ENCODE measurements around the gene TOP2B.
A peak's percentile ranks its signal among the peaks of the same experiment; 100 is the strongest.

Gene TOP2B

DNA sequence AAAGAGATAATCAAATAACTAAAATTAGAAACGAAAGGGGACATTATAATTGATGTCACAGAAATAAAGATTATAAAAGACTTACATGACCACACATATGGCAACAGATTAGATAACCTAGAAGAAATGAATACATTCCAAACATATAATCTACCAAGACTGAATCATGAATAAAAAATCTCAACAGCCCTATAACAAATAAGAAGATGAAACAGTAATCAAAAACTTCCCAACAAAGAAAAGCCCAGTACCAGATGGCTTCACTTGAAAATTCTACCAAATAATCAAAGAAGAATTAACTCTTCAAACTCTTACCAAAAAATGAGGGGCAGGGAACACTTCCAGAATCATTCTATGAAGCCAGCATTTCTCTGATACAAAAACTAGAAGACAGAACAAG, 11.8 kb downstream of the TOP2B start:
- TF ChIP-seq, protein P1, sequence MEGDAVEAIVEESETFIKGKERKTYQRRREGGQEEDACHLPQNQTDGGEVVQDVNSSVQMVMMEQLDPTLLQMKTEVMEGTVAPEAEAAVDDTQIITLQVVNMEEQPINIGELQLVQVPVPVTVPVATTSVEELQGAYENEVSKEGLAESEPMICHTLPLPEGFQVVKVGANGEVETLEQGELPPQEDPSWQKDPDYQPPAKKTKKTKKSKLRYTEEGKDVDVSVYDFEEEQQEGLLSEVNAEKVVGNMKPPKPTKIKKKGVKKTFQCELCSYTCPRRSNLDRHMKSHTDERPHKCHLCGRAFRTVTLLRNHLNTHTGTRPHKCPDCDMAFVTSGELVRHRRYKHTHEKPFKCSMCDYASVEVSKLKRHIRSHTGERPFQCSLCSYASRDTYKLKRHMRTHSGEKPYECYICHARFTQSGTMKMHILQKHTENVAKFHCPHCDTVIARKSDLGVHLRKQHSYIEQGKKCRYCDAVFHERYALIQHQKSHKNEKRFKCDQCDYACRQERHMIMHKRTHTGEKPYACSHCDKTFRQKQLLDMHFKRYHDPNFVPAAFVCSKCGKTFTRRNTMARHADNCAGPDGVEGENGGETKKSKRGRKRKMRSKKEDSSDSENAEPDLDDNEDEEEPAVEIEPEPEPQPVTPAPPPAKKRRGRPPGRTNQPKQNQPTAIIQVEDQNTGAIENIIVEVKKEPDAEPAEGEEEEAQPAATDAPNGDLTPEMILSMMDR (IDR thresholded peaks at IDR 0.05; ENCODE audit: insufficient read depth, low read depth, low read length, missing control alignments): no peak
- no peak overlapping the region for H3K4me3 ChIP-seq (ENCODE audit: low read length)
- DNase-seq (ENCODE audit: low read depth): no peak

DNA sequence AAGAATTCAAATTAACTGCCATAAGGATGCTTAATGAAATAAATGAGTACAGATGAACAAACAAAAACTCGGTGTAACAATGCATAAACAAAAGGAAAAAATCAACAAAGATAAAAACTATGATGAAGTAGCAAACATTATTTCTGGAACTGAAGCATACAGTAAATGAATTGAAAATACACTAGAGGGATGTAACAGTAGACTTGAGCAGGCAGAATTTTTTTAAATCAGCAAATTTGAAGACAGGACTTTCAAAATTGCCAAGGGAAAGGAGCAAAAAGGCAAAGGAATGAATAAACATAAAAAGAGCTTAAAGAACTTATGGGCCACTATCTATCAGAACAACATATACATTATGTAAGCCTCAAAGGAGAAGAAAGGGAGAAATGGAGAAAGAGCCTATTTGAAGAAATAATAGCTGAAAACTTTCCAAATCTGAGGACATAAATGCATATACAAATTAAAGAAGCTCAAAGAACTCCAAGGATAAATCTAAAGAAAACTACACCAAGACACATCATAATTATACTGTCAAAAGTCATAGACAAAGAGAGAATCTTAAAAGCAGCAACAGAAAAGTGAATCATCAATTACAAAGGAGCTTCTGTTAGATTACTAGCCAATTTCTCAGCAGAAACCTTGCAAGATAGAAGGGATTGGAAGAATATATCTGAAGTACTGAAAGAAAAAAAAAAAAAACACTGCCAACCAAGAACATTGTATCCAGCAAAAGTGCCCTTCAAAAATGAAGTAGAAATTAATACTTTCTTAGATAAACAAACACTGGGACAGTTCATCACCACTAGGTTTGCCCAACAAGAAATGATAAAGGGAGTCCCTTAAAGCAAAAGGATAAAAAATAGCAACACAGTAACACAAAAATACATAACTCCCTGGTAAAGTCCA, 15.5 kb downstream of the TOP2B start:
- no peak for DNase-seq (ENCODE audit: low read depth)
- no peak overlapping the region for H3K4me3 ChIP-seq (ENCODE audit: low read length)
- TF ChIP-seq, protein P1 (IDR thresholded peaks at IDR 0.05; ENCODE audit: insufficient read depth, low read depth, low read length, missing control alignments): no peak

DNA sequence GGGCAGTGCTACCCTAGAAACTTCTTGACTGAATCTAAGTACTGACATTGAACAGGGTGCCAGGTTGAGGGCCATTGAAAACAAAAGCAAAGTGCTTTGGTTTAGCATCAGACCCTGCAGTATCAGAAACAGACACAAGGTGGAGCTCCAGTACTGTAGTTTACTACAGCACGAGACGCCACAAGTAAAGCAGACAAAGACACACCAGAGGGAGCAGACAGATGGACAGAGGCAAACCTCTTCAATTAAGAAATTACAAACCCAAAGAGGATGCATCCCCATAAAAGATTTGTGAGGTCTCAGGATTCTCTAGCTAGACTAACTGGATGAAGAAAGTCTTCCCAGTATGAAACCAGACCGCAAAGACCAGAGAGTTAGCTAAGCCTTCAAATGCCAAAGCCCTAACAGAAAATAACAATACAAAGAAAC, 16.6 kb downstream of the TOP2B start:
- peak; percentile 81 for DNase-seq (ENCODE audit: low read depth)
- TF ChIP-seq, protein P1 (IDR thresholded peaks at IDR 0.05; ENCODE audit: insufficient read depth, low read depth, low read length, missing control alignments): peak; percentile 96
- no peak overlapping the region for H3K4me3 ChIP-seq (ENCODE audit: low read length)

DNA sequence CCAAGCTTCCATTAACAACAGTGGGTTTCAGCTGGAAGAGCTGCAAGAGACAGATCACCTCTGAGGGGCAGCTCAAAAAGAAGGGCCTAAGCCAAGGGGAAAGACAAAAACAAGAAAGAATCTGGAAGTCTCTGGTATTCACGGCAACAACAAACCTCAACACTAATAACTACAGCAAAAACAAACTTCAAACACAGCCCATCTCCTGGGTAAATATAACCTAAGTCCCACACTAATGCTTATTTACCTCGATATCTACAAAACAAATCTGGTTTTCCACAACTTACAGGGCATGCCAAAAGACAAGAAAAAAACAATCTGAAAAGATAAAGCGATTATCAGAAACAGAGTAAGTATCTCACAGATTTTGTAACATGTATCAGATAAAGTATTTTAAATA, 29.7 kb downstream of the TOP2B start:
- no peak for DNase-seq (ENCODE audit: low read depth)
- no peak overlapping the region for H3K4me3 ChIP-seq (ENCODE audit: low read length)
- TF ChIP-seq, protein P1 (IDR thresholded peaks at IDR 0.05; ENCODE audit: insufficient read depth, low read depth, low read length, missing control alignments): no peak

DNA sequence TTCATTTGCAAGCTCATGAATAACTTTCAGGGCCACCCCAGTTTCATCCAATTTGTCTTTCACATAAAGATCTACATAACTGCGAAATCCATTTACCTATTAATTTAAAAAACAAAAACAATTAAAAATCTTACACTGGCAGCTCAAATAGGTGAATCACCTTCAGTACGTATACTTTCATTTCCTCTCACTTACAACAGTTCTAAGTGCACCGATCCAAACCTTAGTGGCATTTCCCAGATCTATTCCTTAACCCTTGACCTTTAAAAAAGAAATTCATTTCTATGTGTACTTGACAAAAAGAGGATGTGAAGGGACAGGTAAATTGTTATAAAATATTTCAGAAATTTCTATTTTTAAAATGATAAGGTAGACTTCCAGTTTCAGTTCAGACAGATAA, 30.8 kb downstream of the TOP2B start:
- H3K4me3 ChIP-seq (ENCODE audit: low read length): no peak overlapping the region
- TF ChIP-seq, protein P1 (IDR thresholded peaks at IDR 0.05; ENCODE audit: insufficient read depth, low read depth, low read length, missing control alignments): no peak
- DNase-seq (ENCODE audit: low read depth): no peak

DNA sequence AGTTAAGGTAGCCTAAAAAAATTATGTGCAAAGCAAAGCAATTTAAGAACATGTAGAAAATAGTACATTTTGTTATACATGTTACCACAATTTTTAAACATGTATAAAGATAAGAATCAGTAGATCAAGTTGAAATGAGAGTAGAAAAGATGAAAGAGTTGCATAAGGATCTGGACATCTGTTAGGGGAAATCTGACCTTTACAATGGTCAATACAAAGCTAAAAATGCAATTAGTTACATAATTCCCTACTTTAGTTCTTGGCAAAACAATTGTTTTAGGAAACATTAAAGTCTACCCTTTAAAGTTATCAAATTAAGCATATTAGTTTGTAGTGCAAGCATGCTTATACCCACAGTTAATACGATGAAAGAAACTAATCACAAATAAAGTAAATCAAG, 32.7 kb downstream of the TOP2B start:
- H3K4me3 ChIP-seq (ENCODE audit: low read length): no peak overlapping the region
- DNase-seq (ENCODE audit: low read depth): no peak
- TF ChIP-seq, protein P1 (IDR thresholded peaks at IDR 0.05; ENCODE audit: insufficient read depth, low read depth, low read length, missing control alignments): no peak

DNA sequence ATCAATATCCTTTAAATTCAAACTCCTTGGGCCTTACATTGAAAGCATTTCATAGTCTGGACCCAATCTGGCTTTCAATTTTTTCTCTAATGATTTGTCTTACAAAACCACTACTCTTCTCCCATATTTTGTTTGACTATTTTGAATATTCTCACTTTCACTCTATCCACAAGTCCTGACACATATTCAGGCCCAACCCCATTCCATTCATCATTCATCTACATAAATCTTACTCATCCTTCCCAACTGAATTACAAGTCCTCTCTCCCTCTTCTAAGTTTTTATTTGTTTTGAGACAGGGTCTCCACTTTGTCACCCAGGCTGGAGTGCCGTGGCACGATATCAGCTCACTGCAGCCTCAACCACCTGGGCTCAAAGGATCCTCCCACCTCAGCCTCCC, 43.6 kb downstream of the TOP2B start:
- peak; percentile 72 for DNase-seq (ENCODE audit: low read depth)
- H3K4me3 ChIP-seq (ENCODE audit: low read length): no peak overlapping the region
- TF ChIP-seq, protein P1 (IDR thresholded peaks at IDR 0.05; ENCODE audit: insufficient read depth, low read depth, low read length, missing control alignments): no peak

Data from epithelial cell of esophagus (primary cell).